Common myeloid progenitor, CD34-positive (primary cell): ENCODE data around the gene TMC3.

Source experiments
- CTCF ChIA-PET: fragments of 350-600 bp; sonication (Branson Sonifier 250); formaldehyde crosslinking; loops from one replicate; lab custom pipeline; 2021; ENCODE audit warnings: antibody characterized with exemption; lab: Charles Lee
- POLR2A ChIA-PET: fragments of 350-600 bp; sonication (Branson Sonifier 250); formaldehyde crosslinking; loops from one replicate; lab custom pipeline; 2021; ENCODE audit warnings: antibody characterized with exemption; lab: Charles Lee
- DNase-seq, 3 donors: peaks; one replicate each; pipeline versions ENCODE4 v3.0.0 to v3.0.0-alpha.2; 2013
- H3K27ac ChIP-seq, 2 experiments: 1 replicate in 1 of 2; 2 replicates in 1 of 2; pipeline ENCODE4 v1.7.0; 2013; ENCODE audit warnings: inconsistent platforms in 2 of 2, low read length in 2 of 2, mild to moderate bottlenecking in 2 of 2, low read depth in 1 of 2, moderate library complexity in 1 of 2; ENCODE audit not compliant: severe bottlenecking in 2 of 2, insufficient read depth in 1 of 2, poor library complexity in 1 of 2
- H3K27me3 ChIP-seq, 5 experiments: replicated peaks in 2 of 5; 1 replicate in 3 of 5; 2 replicates in 2 of 5; pipeline versions ENCODE4 v1.6.1 to v1.7.0; 2013; ENCODE audit warnings: low read length in 4 of 5, mild to moderate bottlenecking in 2 of 5, moderate library complexity in 2 of 5, inconsistent platforms in 1 of 5; ENCODE audit not compliant: insufficient read depth in 5 of 5, control insufficient read depth in 4 of 5
- H3K36me3 ChIP-seq, 4 experiments: 1 replicate in 2 of 4; 2 replicates in 2 of 4; pipeline versions ENCODE4 v1.6.1 to v1.7.0; 2013; ENCODE audit warnings: low read length in 3 of 4, control low read depth in 1 of 4, mild to moderate bottlenecking in 1 of 4; ENCODE audit not compliant: control insufficient read depth in 4 of 4, insufficient read depth in 4 of 4
- H3K4me1 ChIP-seq, 4 experiments: 1 replicate in 3 of 4; 2 replicates in 1 of 4; pipeline versions ENCODE4 v1.6.1 to v1.7.1; 2013; ENCODE audit warnings: low read length in 3 of 4, mild to moderate bottlenecking in 3 of 4, control low read depth in 1 of 4, inconsistent platforms in 1 of 4, moderate library complexity in 1 of 4; ENCODE audit not compliant: control insufficient read depth in 4 of 4, insufficient read depth in 4 of 4; ENCODE audit errors: control extremely low read depth in 1 of 4
- H3K4me3 ChIP-seq, 7 experiments: 1 replicate in 4 of 7; 2 replicates in 3 of 7; pipeline versions ENCODE4 v1.5.1 to v1.7.0; 2013; ENCODE audit warnings: mild to moderate bottlenecking in 7 of 7, low read length in 6 of 7, moderate library complexity in 6 of 7, inconsistent platforms in 2 of 7, low read depth in 2 of 7, control low read depth in 1 of 7; ENCODE audit not compliant: insufficient read depth in 4 of 7, control insufficient read depth in 1 of 7; ENCODE audit errors: extremely low read depth in 1 of 7
- H3K9me3 ChIP-seq, 5 experiments: 1 replicate in 4 of 5; 2 replicates in 1 of 5; pipeline versions ENCODE4 v1.6.1 to v1.7.1; 2013; ENCODE audit warnings: low read length in 4 of 5, mild to moderate bottlenecking in 2 of 5, inconsistent platforms in 1 of 5, low read depth in 1 of 5, moderate library complexity in 1 of 5; ENCODE audit not compliant: control insufficient read depth in 4 of 5, insufficient read depth in 2 of 5; ENCODE audit errors: control extremely low read depth in 1 of 5
- WGBS: methylation state at CpG from one replicate; pipeline ENCODE4 v1.1.5; 2013; ENCODE audit not compliant: insufficient coverage; 5-methylcytosine and 5-hydroxymethylcytosine counted together

The TMC3 gene

GRCh38 chr15:81322676-81323253 is 51.2 kb downstream of the TMC3 start:
- no peak overlapping the region for H3K27ac ChIP-seq
- H3K4me3 ChIP-seq = peak overlapping the region in 3 of 7 experiments; percentile 16 to 41 (median 37)
- peaks cover 4 to 21% (median 21%) of the 10 kb centered on the region in 4 experiments for H3K4me1 ChIP-seq
- 68% methylated on average over 4 of the region's 6 CpGs for WGBS
- H3K36me3 ChIP-seq = peaks cover 0 to 35% (median 18%) of the 10 kb centered on the region in 4 experiments
- H3K27me3 ChIP-seq = no peaks in the 10 kb centered on the region
- no peaks in the 10 kb centered on the region for H3K9me3 ChIP-seq
- DNase-seq = peak in 1 of 3 donors; percentile 31
- CTCF ChIA-PET = interaction anchor here (0.8 to 2.8 kb wide), 3 partner anchors 11 to 43 kb away, joined by 3 to 8 read pairs (median 6); no protein-coding TSS in a partner anchor
- POLR2A ChIA-PET = interaction anchor here (1.0 kb wide), 1 partner anchor 35 kb away, joined by 4 read pairs; no protein-coding TSS in a partner anchor

- 100% methylated on average over 1 of the region's 1 CpG for WGBS
- Histone ChIP-seq H3K36me3 (peaks cover 0 to 43% (median 25%) of the 10 kb centered on the region in 4 experiments), H3K4me3 (no peak overlapping the region), H3K27ac (no peak overlapping the region), H3K9me3 (no peaks in the 10 kb centered on the region), H3K27me3 (no peaks in the 10 kb centered on the region), H3K4me1 (peaks cover 2 to 21% (median 21%) of the 10 kb centered on the region in 4 experiments)
- CTCF ChIA-PET = interaction anchor here (1.6 to 2.8 kb wide), 2 partner anchors 10 to 26 kb away, joined by 6 to 8 read pairs; no protein-coding TSS in a partner anchor
- no peak for DNase-seq
- POLR2A ChIA-PET = no interaction called here
These were observed 52.3 kb downstream of the TMC3 start for GRCh38 chr15:81321667-81322066.

- 100% methylated on average over 3 of the region's 6 CpGs for WGBS
- ChIA-PET POLR2A (interaction anchor here (0.7 kb wide), 1 partner anchor 9 kb away, joined by 5 read pairs; no protein-coding TSS in a partner anchor), CTCF (no interaction called here)
These were observed 56.4 kb downstream of the TMC3 start for GRCh38 chr15:81317642-81318017.

GRCh38 chr15:81316267-81316666 is 57.7 kb downstream of the TMC3 start:
- H3K27ac ChIP-seq = peak overlapping the region in 1 of 2 experiments; percentile 29
- H3K36me3 ChIP-seq = peaks cover 0 to 60% (median 44%) of the 10 kb centered on the region in 4 experiments

More at GRCh38 chr15:81317642-81318017, 56.4 kb downstream of the TMC3 start:
- no peak for DNase-seq
- H3K9me3 ChIP-seq = no peaks in the 10 kb centered on the region
- peaks cover 0 to 65% (median 44%) of the 10 kb centered on the region in 4 experiments for H3K36me3 ChIP-seq
- H3K4me3 ChIP-seq = no peak overlapping the region
- no peak overlapping the region for H3K27ac ChIP-seq
- H3K27me3 ChIP-seq = no peaks in the 10 kb centered on the region
- H3K4me1 ChIP-seq = peaks cover 3 to 14% (median 11%) of the 10 kb centered on the region in 4 experiments

GRCh38 chr15:81315452-81316175 is 58.4 kb downstream of the TMC3 start:
- Histone ChIP-seq H3K9me3 (no peaks in the 10 kb centered on the region), H3K27me3 (no peaks in the 10 kb centered on the region), H3K4me1 (peaks cover 20 to 29% (median 27%) of the 10 kb centered on the region in 4 experiments), H3K4me3 (no peak overlapping the region), H3K27ac (peak overlapping the region in 1 of 2 experiments; percentile 29), H3K36me3 (peaks cover 0 to 59% (median 41%) of the 10 kb centered on the region in 4 experiments)
- DNase-seq = no peak
- WGBS = 100% methylated on average over 7 of the region's 14 CpGs
- POLR2A ChIA-PET = no interaction called here
- CTCF ChIA-PET = no interaction called here

More at GRCh38 chr15:81316267-81316666, 57.7 kb downstream of the TMC3 start:
- H3K27me3 ChIP-seq = no peaks in the 10 kb centered on the region
- H3K4me3 ChIP-seq = no peak overlapping the region
- POLR2A ChIA-PET = no interaction called here
- 90% methylated on average over 2 of the region's 3 CpGs for WGBS
- peaks cover 17 to 23% (median 21%) of the 10 kb centered on the region in 4 experiments for H3K4me1 ChIP-seq
- no peak for DNase-seq
- CTCF ChIA-PET = no interaction called here
- no peaks in the 10 kb centered on the region for H3K9me3 ChIP-seq

- ChIA-PET POLR2A (no interaction called here), CTCF (interaction anchor here (0.9 kb wide), 1 partner anchor 12 kb away, joined by 3 read pairs; no protein-coding TSS in a partner anchor)
- WGBS = 94% methylated on average over 3 of the region's 5 CpGs
- peaks cover 20 to 32% (median 27%) of the 10 kb centered on the region in 4 experiments for H3K4me1 ChIP-seq
- peaks cover 9 to 59% (median 47%) of the 10 kb centered on the region in 4 experiments for H3K36me3 ChIP-seq
- H3K9me3 ChIP-seq = no peaks in the 10 kb centered on the region
- H3K27ac ChIP-seq = peak overlapping the region in 1 of 2 experiments; percentile 36
- no peak overlapping the region for H3K4me3 ChIP-seq
- DNase-seq = no peak
- H3K27me3 ChIP-seq = no peaks in the 10 kb centered on the region
These were observed 59.6 kb downstream of the TMC3 start for GRCh38 chr15:81314378-81314777.
